NCI-H2227 treated with DMSO at 0.1 percent for 48 hours (cell line): ENCODE results near the gene TRABD2B.

Source experiments
- DNase-seq: peaks from one replicate; lab custom pipeline; 2025; lab: John Stamatoyannopoulos, UW

TRABD2B gene

DNA sequence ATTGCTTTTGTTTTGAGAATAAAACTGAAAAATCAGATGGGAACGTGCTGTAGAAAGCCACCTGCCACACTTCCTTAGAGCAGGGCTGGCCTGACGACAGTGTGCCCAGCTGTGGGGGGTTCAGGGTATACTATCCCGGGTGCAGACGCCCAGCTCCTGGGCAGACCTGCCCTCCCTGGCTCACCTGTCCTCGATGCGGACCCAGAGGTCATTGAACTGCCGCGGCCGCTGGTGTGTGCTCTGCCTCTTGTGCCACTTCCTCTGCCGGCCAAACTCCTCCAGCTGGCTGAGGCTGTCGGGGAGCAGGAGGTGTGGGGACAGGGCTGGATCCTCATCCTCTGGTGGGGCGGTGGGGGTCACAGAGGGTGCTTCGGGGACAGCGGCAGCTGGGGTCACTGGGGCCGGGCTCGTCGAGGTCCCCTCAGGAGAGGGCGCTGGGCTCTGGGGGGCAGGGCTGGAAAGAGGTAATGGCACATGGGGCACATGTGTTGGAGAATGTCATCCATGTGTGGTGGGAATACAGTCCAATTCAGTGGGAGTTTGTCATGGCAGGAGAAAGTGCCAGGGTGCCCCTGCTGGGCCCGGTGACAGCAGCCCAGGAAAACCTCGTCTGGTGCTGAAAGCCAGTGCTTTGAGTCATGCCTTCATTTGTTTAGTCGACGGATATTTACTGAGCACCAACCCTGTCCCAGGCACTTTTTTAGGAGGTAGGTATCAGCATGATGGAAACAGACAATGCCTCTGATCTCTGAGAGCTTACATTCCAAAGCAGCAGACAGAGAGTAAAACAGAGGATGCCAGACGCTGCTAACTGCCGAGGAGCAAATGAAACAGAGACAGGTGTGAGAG is 222.0 kb downstream of the TRABD2B start:
- DNase-seq = no peak

DNA sequence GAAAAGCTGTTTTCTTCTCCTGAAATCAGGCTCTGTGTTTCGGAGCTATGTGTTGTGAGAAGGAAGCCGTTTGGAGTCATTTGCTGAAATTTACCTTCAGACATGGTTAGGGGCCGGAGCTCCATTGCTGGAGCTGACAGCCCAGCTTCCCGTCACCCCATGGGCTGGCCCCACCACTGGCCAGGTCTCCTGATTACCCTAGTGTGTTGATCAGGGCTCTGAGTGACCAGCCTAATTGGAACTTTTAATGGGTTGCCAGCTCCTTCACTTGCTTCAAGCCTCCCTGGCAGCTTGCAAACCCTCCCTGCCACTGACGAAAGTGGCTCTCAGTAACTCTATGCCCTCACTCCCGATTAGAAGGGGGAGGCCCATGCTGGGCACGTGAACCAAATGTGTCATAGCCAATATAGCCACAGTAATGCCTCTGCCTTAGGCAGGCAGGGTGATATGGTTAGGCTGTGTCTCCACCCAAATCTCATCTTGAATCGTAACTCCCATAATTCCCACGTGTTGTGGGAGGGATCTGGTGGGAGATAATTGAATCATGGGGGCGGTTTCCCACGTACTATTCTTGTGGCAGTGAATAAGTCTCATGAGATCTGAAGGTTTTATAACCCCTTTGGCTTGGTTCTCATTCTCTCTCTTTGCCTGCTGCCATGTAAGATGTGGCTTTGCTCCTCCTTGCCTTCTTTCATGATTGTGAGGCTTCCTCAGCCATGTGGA is 224.1 kb downstream of the TRABD2B start:
- no peak for DNase-seq

DNA sequence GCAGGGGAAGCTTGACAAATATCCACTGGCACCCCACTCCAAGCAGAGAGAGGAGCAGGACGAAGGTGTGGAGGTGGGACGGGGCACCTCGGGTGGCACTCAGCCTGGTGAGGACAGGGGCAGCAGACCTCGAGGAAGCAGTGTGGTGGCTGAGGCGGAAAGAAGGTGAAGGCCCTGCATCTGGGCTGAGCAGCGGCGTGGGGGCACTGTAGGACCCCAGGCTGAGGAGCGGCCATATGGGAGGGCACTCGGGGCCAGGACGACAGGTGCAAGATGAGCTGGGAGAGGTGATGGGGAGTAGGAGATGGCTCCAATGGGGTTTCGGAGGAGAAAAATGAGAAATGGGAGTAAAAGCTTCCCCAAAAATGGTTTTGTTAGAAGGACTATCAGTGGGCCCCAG is 224.9 kb downstream of the TRABD2B start:
- no peak for DNase-seq

GRCh38 chr1:47771751-47772150 is 225.4 kb downstream of the TRABD2B start:
- no peak for DNase-seq

GRCh38 chr1:47769983-47770382 is 227.2 kb downstream of the TRABD2B start:
- no peak for DNase-seq

GRCh38 chr1:47769295-47769694 is 227.9 kb downstream of the TRABD2B start:
- no peak for DNase-seq

GRCh38 chr1:47767741-47768100 is 229.5 kb downstream of the TRABD2B start:
- DNase-seq = no peak

GRCh38 chr1:47766832-47767740 is 230.1 kb downstream of the TRABD2B start:
- DNase-seq = no peak

DNA sequence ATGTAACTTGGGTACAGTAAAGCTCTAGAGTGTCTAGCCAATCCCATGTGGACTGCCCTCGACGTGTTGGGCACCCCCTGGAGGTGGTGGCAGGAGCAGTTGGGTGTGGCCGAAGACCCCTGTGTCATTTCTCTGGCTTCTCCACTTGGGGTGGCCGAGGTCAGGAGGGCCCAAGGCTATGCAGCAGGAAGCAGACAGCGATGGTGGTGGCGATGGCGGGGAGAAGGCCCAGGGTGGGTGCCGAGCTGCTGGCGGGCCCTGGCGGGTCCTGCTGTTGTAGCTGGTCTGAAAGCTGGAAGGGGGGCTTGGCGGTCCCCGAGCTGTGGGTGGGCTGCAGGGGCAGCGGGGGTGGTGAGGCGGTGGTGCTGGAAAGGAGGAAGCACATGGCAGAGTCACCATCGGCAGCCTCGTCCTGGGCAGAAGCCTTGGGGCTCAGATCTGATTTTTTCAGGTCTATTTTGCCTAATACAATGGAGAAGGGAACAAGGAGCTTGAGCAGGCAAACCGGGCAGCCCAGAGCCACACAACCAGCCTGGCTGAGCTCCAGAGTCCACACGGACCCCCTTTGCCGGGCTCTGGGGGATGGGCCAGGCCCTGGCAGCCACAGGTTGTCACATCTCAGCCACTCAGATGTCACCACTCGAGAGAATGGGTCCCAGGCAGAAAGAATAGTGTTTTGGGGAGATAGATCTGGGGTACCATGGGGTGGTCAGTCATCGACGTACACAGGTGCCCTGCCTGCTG is 231.3 kb downstream of the TRABD2B start:
- DNase-seq = no peak

- no peak for DNase-seq
Measured at GRCh38 chr1:47765236-47765635, 231.9 kb downstream of the TRABD2B start.

DNA sequence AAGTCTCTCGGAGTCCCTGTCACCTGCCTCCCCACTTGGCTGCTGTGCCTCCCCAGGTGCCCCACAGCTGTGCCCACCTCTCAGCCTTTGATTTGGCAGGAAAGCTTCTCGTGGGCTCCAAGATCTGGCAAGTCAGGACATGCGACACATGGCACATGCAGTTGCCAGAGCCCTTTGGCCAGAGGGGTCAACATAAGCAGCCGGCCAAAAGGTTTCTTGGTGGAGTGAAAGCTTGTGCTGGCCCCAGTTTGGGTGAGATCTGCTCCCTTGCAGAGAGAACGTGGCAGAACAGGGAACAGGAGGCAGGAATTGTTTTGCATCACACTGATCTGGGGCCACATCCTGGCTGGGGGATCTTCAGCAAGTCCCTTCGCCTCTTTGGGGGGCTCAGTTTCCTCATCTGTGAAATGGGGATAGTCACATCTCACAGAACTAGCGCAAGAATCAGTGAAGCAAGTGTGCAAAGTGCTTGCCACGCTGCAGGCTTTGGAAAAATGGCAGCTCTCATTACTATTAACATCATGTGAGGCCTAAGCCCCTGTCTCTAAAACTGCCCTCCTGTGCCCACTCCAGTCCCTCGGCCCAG is 232.6 kb downstream of the TRABD2B start:
- no peak for DNase-seq

- no peak for DNase-seq
Measured at GRCh38 chr1:47763591-47764171, 233.5 kb downstream of the TRABD2B start.

GRCh38 chr1:47761974-47762373 is 235.2 kb downstream of the TRABD2B start:
- no peak for DNase-seq

DNA sequence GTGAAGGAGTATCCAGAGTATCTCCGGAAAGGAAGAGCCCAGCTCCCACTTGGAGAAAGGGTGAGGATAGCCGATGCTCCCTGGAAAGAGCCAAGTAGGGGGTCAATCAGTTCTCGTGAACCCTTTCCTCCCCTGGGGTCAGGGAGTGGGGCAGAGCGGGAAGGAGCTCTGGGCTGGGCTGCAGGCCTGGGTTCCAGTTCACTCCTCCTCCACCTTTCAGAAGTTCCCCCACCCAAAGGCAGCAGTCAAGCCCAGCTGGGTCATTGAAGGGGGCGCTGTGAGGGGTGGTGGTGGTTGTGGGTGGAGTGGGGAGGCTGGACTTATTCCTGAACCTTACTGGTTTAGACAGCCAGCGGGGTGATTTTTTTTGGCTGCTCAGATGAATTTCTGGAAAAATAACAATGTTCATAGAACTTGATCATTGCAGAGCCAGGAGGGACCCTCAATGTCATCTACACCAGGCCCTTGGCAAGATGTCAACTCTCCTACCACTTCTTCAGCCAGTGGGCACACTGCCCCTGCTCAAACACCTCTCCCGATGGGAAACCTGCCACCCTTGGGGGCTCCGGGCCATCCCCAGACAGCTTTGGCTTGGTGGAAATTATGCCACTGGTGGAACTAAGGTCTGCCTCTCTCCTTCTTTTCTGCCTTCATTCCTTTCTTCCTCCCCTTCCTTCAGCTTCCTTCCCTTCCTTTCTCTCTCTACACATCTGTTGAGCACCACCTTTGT is 235.8 kb downstream of the TRABD2B start:
- no peak for DNase-seq

GRCh38 chr1:47759936-47760629 is 237.1 kb downstream of the TRABD2B start:
- DNase-seq = no peak

GRCh38 chr1:47759251-47759935 is 237.8 kb downstream of the TRABD2B start:
- DNase-seq = no peak

GRCh38 chr1:47758341-47759250 is 238.6 kb downstream of the TRABD2B start:
- no peak for DNase-seq
